HEK293 (cell line): ENCODE results near the gene TBC1D8.

Experiments used
- CTCF ChIP-seq: fragments of 450-650 bp; formaldehyde crosslinking; IDR thresholded peaks from 2 replicates; pipeline ENCODE4 v1.5.1; 2016; ENCODE audit warnings: missing biosample characterization, missing genetic modification characterization
- MYNN ChIP-seq: fragments of 450-650 bp; formaldehyde crosslinking; IDR thresholded peaks from 2 replicates; pipeline ENCODE4 v1.5.1; 2016; ENCODE audit warnings: missing biosample characterization, missing genetic modification characterization, borderline replicate concordance
- ZNF777 ChIP-seq: fragments of 450-650 bp; formaldehyde crosslinking; IDR thresholded peaks from 2 replicates; pipeline ENCODE4 v1.5.1; 2017; ENCODE audit warnings: missing biosample characterization, missing genetic modification characterization, borderline replicate concordance

- TF ChIP-seq CTCF (tag by site-specific recombination) (no peak), MYNN (no peak), ZNF777 (no peak)
These were observed 63.5 kb downstream of the TBC1D8 start for GRCh38 chr2:101087638-101088037.
